Breast epithelium (tissue), 3 donors: ENCODE data around the gene RASSF6.

Experiments used
- CTCF ChIP-seq, 3 donors: fragments of 450-650 bp; IDR thresholded peaks; one replicate each; pipeline ENCODE4 v1.5.1; 2016 to 2017; ENCODE audit warnings: antibody characterized with exemption in 3 of 3, mild to moderate bottlenecking in 3 of 3, moderate library complexity in 3 of 3
- POLR2A ChIP-seq: fragments of 450-650 bp; IDR thresholded peaks from one replicate; pipeline ENCODE4 v1.6.1; 2016; ENCODE audit warnings: antibody characterized with exemption, mild to moderate bottlenecking, moderate library complexity
- POLR2AphosphoS5 ChIP-seq, 3 donors: sonication (generic); formaldehyde crosslinking; IDR thresholded peaks; one replicate each; pipeline ENCODE4 v1.6.1; 2017; ENCODE audit warnings: antibody characterized with exemption in 3 of 3

- TF ChIP-seq CTCF (IDR thresholded peaks at IDR 0.05) = no peak
- TF ChIP-seq POLR2A = no peak
- TF ChIP-seq POLR2AphosphoS5 (IDR thresholded peaks at IDR 0.05) = no peak
Observed at GRCh38 chr4:73615613-73616012, 4.6 kb downstream of the RASSF6 start.
